ENCODE measurements around the gene CEP55. TPM values are rescaled to one million over a fixed set of nuclear protein-coding genes. Genes with fewer than 3 reads are reported as not detected.

Gene CEP55
- total RNA-seq, 3 donors from 2014 or later, result 1.3 to 11.7 (median 2.4) TPM

DNA sequence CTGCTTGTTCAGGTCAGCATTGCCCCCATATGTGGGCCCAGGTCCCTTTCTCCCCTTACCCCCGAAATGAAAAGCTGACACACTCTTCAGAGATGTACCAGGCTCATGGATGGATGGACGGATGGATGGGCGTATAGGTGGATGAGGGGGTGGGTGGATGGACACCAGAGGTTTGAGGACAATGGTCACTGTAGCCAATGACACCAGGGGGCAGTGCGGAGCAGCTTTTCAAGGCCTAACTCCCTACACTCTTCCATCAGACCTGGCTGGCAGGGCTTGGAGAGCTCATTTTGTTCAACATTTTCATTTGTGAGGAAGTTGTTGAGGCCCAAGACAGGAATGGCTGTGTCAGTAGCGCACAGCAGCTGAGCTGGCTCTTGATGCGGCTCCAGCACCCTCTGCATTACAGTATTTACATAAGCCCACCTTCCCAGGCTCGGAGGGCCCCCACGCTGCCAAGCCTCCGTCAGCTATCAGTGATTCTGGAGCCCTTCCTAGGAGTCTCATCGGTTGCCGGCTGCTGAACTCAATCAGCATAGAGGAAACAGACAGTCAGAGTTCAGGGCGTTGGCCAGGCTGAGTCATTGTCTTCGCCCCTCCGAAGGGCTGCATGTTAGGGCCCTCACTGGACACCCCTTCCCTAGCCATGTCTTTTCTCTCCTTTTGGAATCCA is 58.5 kb downstream of the CEP55 start:
- intact Hi-C loops (cut with DNase I, micrococcal nuclease), result loop anchor here in 1 of 2 donors (5.0 kb wide), 1 partner anchor 127 kb away; no protein-coding TSS in a partner anchor

DNA sequence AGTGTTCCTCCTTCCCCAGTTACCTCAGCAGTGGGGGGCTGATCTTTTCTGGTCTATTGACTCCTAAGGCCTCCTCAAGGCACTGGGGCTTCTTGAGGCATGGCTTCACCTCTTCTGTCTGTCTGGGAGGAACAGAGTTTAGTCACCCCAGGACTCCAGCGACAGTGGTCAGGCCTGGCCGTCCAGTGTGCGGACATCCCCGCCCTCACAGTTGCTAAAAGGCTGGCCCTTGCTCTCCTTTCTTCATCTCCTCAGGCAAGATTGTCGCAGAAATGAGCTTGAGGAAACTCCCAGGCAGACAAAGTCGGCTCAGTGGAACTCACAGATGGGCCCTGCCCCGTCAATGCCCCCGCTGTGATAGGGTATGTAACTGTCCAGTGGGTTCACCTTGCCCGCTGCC is 63.1 kb downstream of the CEP55 start:
- intact Hi-C loops (cut with DNase I, micrococcal nuclease), result no loop called here

More for the DNA sequence above, 58.5 kb downstream of the CEP55 start:
- Histone ChIP-seq H3K36me3 (ENCODE audit: low read depth) (no peaks in the 10 kb centered on the region), H3K4me3 (no peak overlapping the region), H3K4me1 (ENCODE audit: low read depth) (peaks cover 16% of the 10 kb centered on the region), H3K9me3 (no peaks in the 10 kb centered on the region)
- DNase-seq (peak; percentile 68 to 89 (median 85)), ATAC-seq (peak; percentile 85)
- TF ChIP-seq, protein P1, sequence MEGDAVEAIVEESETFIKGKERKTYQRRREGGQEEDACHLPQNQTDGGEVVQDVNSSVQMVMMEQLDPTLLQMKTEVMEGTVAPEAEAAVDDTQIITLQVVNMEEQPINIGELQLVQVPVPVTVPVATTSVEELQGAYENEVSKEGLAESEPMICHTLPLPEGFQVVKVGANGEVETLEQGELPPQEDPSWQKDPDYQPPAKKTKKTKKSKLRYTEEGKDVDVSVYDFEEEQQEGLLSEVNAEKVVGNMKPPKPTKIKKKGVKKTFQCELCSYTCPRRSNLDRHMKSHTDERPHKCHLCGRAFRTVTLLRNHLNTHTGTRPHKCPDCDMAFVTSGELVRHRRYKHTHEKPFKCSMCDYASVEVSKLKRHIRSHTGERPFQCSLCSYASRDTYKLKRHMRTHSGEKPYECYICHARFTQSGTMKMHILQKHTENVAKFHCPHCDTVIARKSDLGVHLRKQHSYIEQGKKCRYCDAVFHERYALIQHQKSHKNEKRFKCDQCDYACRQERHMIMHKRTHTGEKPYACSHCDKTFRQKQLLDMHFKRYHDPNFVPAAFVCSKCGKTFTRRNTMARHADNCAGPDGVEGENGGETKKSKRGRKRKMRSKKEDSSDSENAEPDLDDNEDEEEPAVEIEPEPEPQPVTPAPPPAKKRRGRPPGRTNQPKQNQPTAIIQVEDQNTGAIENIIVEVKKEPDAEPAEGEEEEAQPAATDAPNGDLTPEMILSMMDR (IDR thresholded peaks at IDR 0.05), result peak; percentile 36

DNA sequence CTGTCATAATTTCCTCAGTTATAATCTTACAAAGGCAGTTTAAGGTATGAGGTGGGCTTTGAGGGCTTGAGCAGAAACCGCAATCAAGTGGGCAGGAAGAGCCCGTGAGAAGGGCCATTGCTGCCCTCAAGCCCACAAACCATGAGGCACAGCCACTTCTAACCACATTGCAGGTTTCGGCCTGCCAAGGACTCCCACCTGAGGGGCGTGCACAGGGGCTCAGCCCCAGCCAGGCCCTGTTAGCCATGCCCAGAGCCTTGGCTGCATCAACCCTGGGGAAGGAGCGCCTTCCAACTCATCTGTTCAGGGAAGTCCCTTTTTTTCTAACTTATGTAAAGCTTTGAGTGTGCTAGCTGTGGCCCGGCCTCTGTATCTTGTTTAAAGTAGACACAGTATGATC is 64.1 kb downstream of the CEP55 start:
- Histone ChIP-seq H3K4me1 (ENCODE audit: low read depth) (no peaks in the 10 kb centered on the region), H3K9me3 (no peaks in the 10 kb centered on the region), H3K36me3 (ENCODE audit: low read depth) (no peaks in the 10 kb centered on the region), H3K4me3 (no peak overlapping the region)
- TF ChIP-seq, protein P1 (IDR thresholded peaks at IDR 0.05), result no peak
- DNase-seq (no peak), ATAC-seq (no peak)
- intact Hi-C loops (cut with DNase I, micrococcal nuclease), result no loop called here

More for the DNA sequence above, 63.1 kb downstream of the CEP55 start:
- ATAC-seq, result no peak
- no peaks in the 10 kb centered on the region for H3K36me3 ChIP-seq (ENCODE audit: low read depth)
- DNase-seq, result no peak
- peaks cover 8% of the 10 kb centered on the region for H3K4me1 ChIP-seq (ENCODE audit: low read depth)
- no peaks in the 10 kb centered on the region for H3K9me3 ChIP-seq
- TF ChIP-seq, protein P1 (IDR thresholded peaks at IDR 0.05), result no peak
- no peak overlapping the region for H3K4me3 ChIP-seq

DNA sequence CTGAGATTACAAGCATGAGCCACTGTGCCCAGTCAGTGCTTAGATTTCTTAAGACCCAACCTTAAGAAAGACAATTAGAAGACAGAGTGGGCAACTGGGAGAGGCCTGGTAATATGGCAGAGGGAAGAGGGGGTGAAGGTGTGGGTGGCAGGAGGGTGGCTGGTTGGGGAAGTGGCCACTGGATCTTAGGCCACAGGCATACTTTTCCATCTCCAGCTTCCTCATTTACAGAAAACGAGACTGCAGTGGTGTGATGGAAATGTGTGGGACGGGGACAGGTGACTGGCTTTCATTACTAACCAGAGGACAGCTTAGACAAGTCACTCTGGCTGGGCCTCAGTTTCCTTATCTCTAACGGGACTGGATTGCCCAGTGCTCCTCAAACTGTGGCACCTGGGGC is 69.0 kb downstream of the CEP55 start:
- H3K9me3 ChIP-seq, result no peaks in the 10 kb centered on the region
- H3K36me3 ChIP-seq (ENCODE audit: low read depth), result no peaks in the 10 kb centered on the region
- H3K4me1 ChIP-seq (ENCODE audit: low read depth), result peaks cover 6% of the 10 kb centered on the region
- no peak overlapping the region for H3K4me3 ChIP-seq
- intact Hi-C loops (cut with DNase I, micrococcal nuclease), result no loop called here
- ATAC-seq (no peak), DNase-seq (no peak)
- TF ChIP-seq, protein P1 (IDR thresholded peaks at IDR 0.05), result no peak

DNA sequence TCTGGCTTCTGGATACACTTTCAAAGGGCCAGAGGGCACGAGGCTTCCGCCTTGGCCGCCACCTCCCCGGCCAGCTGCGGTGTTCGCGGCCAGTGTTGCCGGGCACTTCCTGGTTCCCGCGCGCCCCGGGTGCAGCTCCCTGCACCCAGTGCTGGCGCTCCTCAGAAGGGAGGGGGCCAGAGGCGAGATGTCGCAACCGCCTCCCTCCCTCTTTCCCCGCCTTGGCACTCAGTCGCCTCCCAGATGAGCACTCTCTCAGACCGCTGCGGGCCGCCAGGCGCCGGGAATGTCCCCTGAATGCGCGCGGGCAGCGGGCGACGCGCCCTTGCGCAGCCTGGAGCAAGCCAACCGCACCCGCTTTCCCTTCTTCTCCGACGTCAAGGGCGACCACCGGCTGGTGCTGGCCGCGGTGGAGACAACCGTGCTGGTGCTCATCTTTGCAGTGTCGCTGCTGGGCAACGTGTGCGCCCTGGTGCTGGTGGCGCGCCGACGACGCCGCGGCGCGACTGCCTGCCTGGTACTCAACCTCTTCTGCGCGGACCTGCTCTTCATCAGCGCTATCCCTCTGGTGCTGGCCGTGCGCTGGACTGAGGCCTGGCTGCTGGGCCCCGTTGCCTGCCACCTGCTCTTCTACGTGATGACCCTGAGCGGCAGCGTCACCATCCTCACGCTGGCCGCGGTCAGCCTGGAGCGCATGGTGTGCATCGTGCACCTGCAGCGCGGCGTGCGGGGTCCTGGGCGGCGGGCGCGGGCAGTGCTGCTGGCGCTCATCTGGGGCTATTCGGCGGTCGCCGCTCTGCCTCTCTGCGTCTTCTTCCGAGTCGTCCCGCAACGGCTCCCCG is 70.2 kb downstream of the CEP55 start, which contains the start of gene FFAR4:
Gene FFAR4, plus strand, starts transcription at position 231 of the 842 bp plus-strand sequence. Its CDS starts 56 bp downstream, at position 287.
- no peaks in the 10 kb centered on the region for H3K9me3 ChIP-seq
- TF ChIP-seq, protein P1 (IDR thresholded peaks at IDR 0.05), result no peak
- peak within 1 kb of the TSS; percentile 11 for H3K4me3 ChIP-seq
- no peaks in the 10 kb centered on the region for H3K36me3 ChIP-seq (ENCODE audit: low read depth)
- peak; percentile 93 for ATAC-seq
- peaks cover 6% of the 10 kb centered on the region for H3K4me1 ChIP-seq (ENCODE audit: low read depth)
- intact Hi-C loops (cut with DNase I, micrococcal nuclease), result no loop called here
- DNase-seq, result peak; percentile 57 to 81 (median 80)
